ENCODE data around the gene HNF4A. TPM values are rescaled to one million over a fixed set of nuclear protein-coding genes. Genes with fewer than 3 reads are reported as not detected.

HNF4A gene
- total and polyA plus RNA-seq, 2 of the 13 experiments (the other 11 are each of a cell fraction or from before 2014, with no cell fraction given), result 80.9 to 169 TPM

- peak; percentile 53; the same call in 1 of the 2 replicates for TF ChIP-seq ELF3 (CRISPR knock-in tag; IDR thresholded peaks at IDR 0.05)
- peak; percentile 80 for TF ChIP-seq NR0B2 (CRISPR knock-in tag; IDR thresholded peaks at IDR 0.05)
- TF ChIP-seq TAF15 (IDR thresholded peaks at IDR 0.05; ENCODE audit: low read depth, low read length, poor library complexity, severe bottlenecking), result no peak
- no peak for TF ChIP-seq KLF11 (CRISPR knock-in tag; IDR thresholded peaks at IDR 0.05)
- TF ChIP-seq RAD51 (IDR thresholded peaks at IDR 0.05; ENCODE audit: borderline replicate concordance), result no peak
- no peak for TF ChIP-seq YEATS2 (CRISPR knock-in tag; IDR thresholded peaks at IDR 0.05; ENCODE audit: borderline replicate concordance)
- TF ChIP-seq SP140L (CRISPR knock-in tag; IDR thresholded peaks at IDR 0.05; ENCODE audit: borderline replicate concordance), result no peak
- TF ChIP-seq PRDM15 (CRISPR knock-in tag; IDR thresholded peaks at IDR 0.05), result no peak
- TF ChIP-seq ZNF17 (CRISPR knock-in tag; IDR thresholded peaks at IDR 0.05), result no peak
- TF ChIP-seq MIER3 (CRISPR knock-in tag; IDR thresholded peaks at IDR 0.05; ENCODE audit: borderline replicate concordance), result peak; percentile 20
- peak; percentile 38; the same call in 1 of the 2 replicates for TF ChIP-seq PHF20 (CRISPR knock-in tag; IDR thresholded peaks at IDR 0.05)
- peak; percentile 94 for TF ChIP-seq ZNF12 (CRISPR knock-in tag; IDR thresholded peaks at IDR 0.05)
- TF ChIP-seq KLF12 (CRISPR knock-in tag; IDR thresholded peaks at IDR 0.05; ENCODE audit: borderline replicate concordance), result no peak
- peak; percentile 61 for TF ChIP-seq PHF8 (CRISPR knock-in tag; IDR thresholded peaks at IDR 0.05)
- TF ChIP-seq, protein P1, sequence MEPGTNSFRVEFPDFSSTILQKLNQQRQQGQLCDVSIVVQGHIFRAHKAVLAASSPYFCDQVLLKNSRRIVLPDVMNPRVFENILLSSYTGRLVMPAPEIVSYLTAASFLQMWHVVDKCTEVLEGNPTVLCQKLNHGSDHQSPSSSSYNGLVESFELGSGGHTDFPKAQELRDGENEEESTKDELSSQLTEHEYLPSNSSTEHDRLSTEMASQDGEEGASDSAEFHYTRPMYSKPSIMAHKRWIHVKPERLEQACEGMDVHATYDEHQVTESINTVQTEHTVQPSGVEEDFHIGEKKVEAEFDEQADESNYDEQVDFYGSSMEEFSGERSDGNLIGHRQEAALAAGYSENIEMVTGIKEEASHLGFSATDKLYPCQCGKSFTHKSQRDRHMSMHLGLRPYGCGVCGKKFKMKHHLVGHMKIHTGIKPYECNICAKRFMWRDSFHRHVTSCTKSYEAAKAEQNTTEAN (CRISPR knock-in tag; conservative IDR thresholded peaks at IDR 0.05), result 0 out of 2 replicates have a peak, but pooled peaks have one; percentile 47
- TF ChIP-seq, protein P2, sequence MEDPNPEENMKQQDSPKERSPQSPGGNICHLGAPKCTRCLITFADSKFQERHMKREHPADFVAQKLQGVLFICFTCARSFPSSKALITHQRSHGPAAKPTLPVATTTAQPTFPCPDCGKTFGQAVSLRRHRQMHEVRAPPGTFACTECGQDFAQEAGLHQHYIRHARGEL (CRISPR knock-in tag; IDR thresholded peaks at IDR 0.05), result peak; percentile 74; the same call in 1 of the 2 replicates
- no peak for TF ChIP-seq NFE2L2 (IDR thresholded peaks at IDR 0.05; ENCODE audit: low read length)
- no peak for TF ChIP-seq ZNF616 (CRISPR knock-in tag; IDR thresholded peaks at IDR 0.05; ENCODE audit: low read depth)
These were observed 47.1 kb downstream of the HNF4A start (continued) for GRCh38 chr20:44402391-44403193.
